Testis (tissue), 3 donors: Measurements from ENCODE around the gene PAPPA. TPM values are rescaled to one million over a fixed set of nuclear protein-coding genes. Genes with fewer than 3 reads are reported as not detected.

Experiments used
- DNase-seq: peaks from one replicate; pipeline ENCODE4 v3.0.0-alpha.2; 2019
- H3K27ac ChIP-seq, 2 donors: fragments of 200-600 bp; sonication (generic); one replicate each; pipeline ENCODE4 v1.5.1; 2019
- H3K27me3 ChIP-seq: fragments of 200-600 bp; sonication (generic); one replicate; pipeline ENCODE4 v1.5.1; 2019
- H3K36me3 ChIP-seq: fragments of 200-600 bp; sonication (generic); one replicate; pipeline ENCODE4 v1.5.1; 2017; ENCODE audit warnings: low read depth; ENCODE audit errors: missing control alignments
- H3K4me1 ChIP-seq: fragments of 200-600 bp; sonication (generic); one replicate; pipeline ENCODE4 v1.5.1; 2019
- H3K4me3 ChIP-seq, 2 donors: fragments of 200-600 bp; sonication (generic); one replicate each; pipeline ENCODE4 v1.5.1; 2017 to 2019
- H3K9me3 ChIP-seq: fragments of 200-600 bp; sonication (generic); one replicate; pipeline ENCODE4 v1.5.1; 2017
- CTCF ChIP-seq, 3 experiments: fragments of 450-650 bp in 2 of 3; fragments of 200-600 bp in 1 of 3; sonication (generic) in 1 of 3; IDR thresholded peaks; one replicate each; pipeline ENCODE4 v1.5.1; 2016 to 2019; ENCODE audit warnings: antibody characterized with exemption in 3 of 3, mild to moderate bottlenecking in 2 of 3, moderate library complexity in 1 of 3
- POLR2A ChIP-seq: fragments of 450-650 bp; IDR thresholded peaks from one replicate; pipeline ENCODE4 v1.6.1; 2017; ENCODE audit warnings: antibody characterized with exemption, mild to moderate bottlenecking, moderate library complexity
- WGBS, 2 donors: methylation state at CpG; one replicate each; pipeline ENCODE4 v1.1.5; 2018; 5-methylcytosine and 5-hydroxymethylcytosine counted together
- intact Hi-C: fragments of 100-400 bp; cut with DNase I; formaldehyde crosslinking; loops from one replicate; pipeline ENCODE4 v1.15.1; 2023; ENCODE audit warnings: low total_unique reads
- polyA plus RNA-seq: library from polyadenylated mRNA; stranded (reverse); fragments of 350-450 nt; fragmentation: Illumina TruSeq; extraction: RNeasy Lipid Tissue Mini Kit (QIAGEN cat#74804); gene quantifications from one replicate; pipeline ENCODE4 v1.2.3, GENCODE V29; 2014; ENCODE audit warnings: low read depth, low replicate concordance; ENCODE audit not compliant: insufficient read depth
- total RNA-seq, 2 donors: library from RNA; depleted of rRNA; stranded (reverse); fragments of >200 nt; gene quantifications; one replicate each; pipeline ENCODE4 v1.2.3, GENCODE V29; 2016

PAPPA gene
- total and polyA plus RNA-seq, 3 donors from 2014 or later: 1.9 to 5.1 (median 4.1) TPM

- intact Hi-C loops: no loop called here
Measured at GRCh38 chr9:116303270-116303669, 149.7 kb downstream of the PAPPA start.

GRCh38 chr9:116303886-116304538, 150.4 kb downstream of the PAPPA start:
- DNase-seq: no peak
- Histone ChIP-seq H3K4me3 (no peak overlapping the region), H3K27me3 (no peaks in the 10 kb centered on the region), H3K27ac (no peak overlapping the region), H3K9me3 (no peaks in the 10 kb centered on the region), H3K4me1 (no peaks in the 10 kb centered on the region), H3K36me3 (no peaks in the 10 kb centered on the region)
- WGBS, 2 donors: 50 to 59% methylated on average over 3 of the region's 3 CpGs
- intact Hi-C loops: no loop called here
- TF ChIP-seq CTCF (IDR thresholded peaks at IDR 0.05) (no peak), POLR2A (no peak)

More at GRCh38 chr9:116303270-116303669, 149.7 kb downstream of the PAPPA start:
- TF ChIP-seq CTCF (IDR thresholded peaks at IDR 0.05) (no peak), POLR2A (no peak)
- H3K27me3 ChIP-seq: no peaks in the 10 kb centered on the region
- no peak overlapping the region for H3K4me3 ChIP-seq
- H3K9me3 ChIP-seq: no peaks in the 10 kb centered on the region
- no peaks in the 10 kb centered on the region for H3K4me1 ChIP-seq
- H3K27ac ChIP-seq: no peak overlapping the region
- no peaks in the 10 kb centered on the region for H3K36me3 ChIP-seq
- 83 to 89% methylated on average over 5 of the region's 5 CpGs for WGBS, 2 donors
- no peak for DNase-seq

- no peak for DNase-seq
- intact Hi-C loops: no loop called here
- TF ChIP-seq POLR2A (no peak), CTCF (IDR thresholded peaks at IDR 0.05) (no peak)
Measured at GRCh38 chr9:116304761-116305160, 151.2 kb downstream of the PAPPA start.

GRCh38 chr9:116308076-116308475, 154.5 kb downstream of the PAPPA start:
- no peak for TF ChIP-seq POLR2A
- TF ChIP-seq CTCF (IDR thresholded peaks at IDR 0.05): no peak
- intact Hi-C loops: no loop called here
- Histone ChIP-seq H3K4me1 (no peaks in the 10 kb centered on the region), H3K27me3 (no peaks in the 10 kb centered on the region), H3K9me3 (no peaks in the 10 kb centered on the region), H3K36me3 (no peaks in the 10 kb centered on the region), H3K4me3 (no peak overlapping the region), H3K27ac (no peak overlapping the region)
- WGBS, 2 donors: 60 to 63% methylated on average over 4 of the region's 4 CpGs
- no peak for DNase-seq

More at GRCh38 chr9:116304761-116305160, 151.2 kb downstream of the PAPPA start:
- H3K27me3 ChIP-seq: no peaks in the 10 kb centered on the region
- 77 to 79% methylated on average over 5 of the region's 5 CpGs for WGBS, 2 donors
- no peak overlapping the region for H3K27ac ChIP-seq
- H3K4me3 ChIP-seq: no peak overlapping the region
- H3K4me1 ChIP-seq: no peaks in the 10 kb centered on the region
- H3K36me3 ChIP-seq: no peaks in the 10 kb centered on the region
- no peaks in the 10 kb centered on the region for H3K9me3 ChIP-seq
